ENCODE data around the gene LHX4. TPM values are rescaled to one million over a fixed set of nuclear protein-coding genes. Genes with fewer than 3 reads are reported as not detected.

LHX4 gene
- total RNA-seq, 3 donors from 2014 or later = not detected

DNA sequence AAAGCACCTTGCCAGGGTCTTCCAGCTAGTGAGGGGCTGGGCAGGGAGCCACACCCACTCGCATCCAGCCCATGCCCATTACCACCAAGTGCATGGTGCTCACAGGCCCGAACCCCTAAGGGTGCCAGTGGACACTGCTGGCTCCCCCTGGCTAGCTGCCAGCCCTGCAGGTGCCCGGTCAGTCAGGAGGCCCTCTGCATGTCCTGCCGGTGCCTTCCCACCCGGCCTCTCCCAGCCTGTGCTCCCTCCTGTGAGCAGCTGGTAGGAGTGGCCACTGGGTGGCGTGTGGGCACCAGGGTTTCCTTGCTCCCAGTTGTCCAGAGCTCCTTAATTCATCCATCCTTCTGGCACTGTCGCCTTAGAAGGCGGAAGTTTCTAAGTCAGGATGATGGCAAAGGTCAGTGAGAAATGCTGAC lies 42.0 kb upstream of the LHX4 start:
- no peak for DNase-seq (ENCODE audit: low spot score in 2 of 2)
- H3K4me3 ChIP-seq = no peak overlapping the region
- intact Hi-C loops (cut with DNase I; ENCODE audit: low total_unique reads) = no loop called here
- TF ChIP-seq POLR2A (IDR thresholded peaks at IDR 0.05) = no peak
- no peak for TF ChIP-seq POLR2AphosphoS5 (IDR thresholded peaks at IDR 0.05)
- TF ChIP-seq, protein P1, sequence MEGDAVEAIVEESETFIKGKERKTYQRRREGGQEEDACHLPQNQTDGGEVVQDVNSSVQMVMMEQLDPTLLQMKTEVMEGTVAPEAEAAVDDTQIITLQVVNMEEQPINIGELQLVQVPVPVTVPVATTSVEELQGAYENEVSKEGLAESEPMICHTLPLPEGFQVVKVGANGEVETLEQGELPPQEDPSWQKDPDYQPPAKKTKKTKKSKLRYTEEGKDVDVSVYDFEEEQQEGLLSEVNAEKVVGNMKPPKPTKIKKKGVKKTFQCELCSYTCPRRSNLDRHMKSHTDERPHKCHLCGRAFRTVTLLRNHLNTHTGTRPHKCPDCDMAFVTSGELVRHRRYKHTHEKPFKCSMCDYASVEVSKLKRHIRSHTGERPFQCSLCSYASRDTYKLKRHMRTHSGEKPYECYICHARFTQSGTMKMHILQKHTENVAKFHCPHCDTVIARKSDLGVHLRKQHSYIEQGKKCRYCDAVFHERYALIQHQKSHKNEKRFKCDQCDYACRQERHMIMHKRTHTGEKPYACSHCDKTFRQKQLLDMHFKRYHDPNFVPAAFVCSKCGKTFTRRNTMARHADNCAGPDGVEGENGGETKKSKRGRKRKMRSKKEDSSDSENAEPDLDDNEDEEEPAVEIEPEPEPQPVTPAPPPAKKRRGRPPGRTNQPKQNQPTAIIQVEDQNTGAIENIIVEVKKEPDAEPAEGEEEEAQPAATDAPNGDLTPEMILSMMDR (IDR thresholded peaks at IDR 0.05) = peak in 2 of 3 donors; percentile 32 to 52
- H3K4me1 ChIP-seq = no peaks in the 10 kb centered on the region
- no peak overlapping the region for H3K27ac ChIP-seq
- H3K27me3 ChIP-seq = no peaks in the 10 kb centered on the region
- H3K36me3 ChIP-seq = no peaks in the 10 kb centered on the region
- no peaks in the 10 kb centered on the region for H3K9me3 ChIP-seq

DNA sequence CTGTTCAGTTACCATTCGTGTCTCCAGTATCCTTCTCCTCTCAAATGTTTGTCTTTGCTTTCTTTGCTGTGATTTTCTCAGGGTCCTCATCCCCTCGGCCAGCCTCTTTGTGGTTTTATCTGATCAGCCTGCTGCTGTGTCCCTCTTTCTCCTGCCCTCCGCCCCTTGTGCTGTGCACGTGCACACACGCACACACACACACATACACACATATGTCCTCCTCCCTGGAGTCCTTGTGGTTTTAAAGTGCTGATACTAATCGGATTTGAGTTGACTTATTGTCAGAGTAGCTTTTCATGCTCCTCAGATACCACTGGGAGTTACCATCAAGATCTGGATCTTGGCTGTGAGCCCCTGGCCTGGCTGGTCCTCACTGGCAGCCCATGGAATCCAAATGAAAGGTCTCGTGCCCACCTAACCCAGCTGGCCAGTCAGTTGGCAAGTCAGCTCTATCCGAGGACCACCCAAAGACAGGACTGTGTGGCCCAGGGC lies 41.3 kb upstream of the LHX4 start:
- Histone ChIP-seq H3K4me1 (no peaks in the 10 kb centered on the region), H3K27me3 (no peaks in the 10 kb centered on the region), H3K27ac (no peak overlapping the region), H3K4me3 (no peak overlapping the region), H3K9me3 (no peaks in the 10 kb centered on the region), H3K36me3 (no peaks in the 10 kb centered on the region)
- intact Hi-C loops (cut with DNase I; ENCODE audit: low total_unique reads) = no loop called here
- DNase-seq (ENCODE audit: low spot score in 2 of 2) = no peak
- TF ChIP-seq, protein P1 (IDR thresholded peaks at IDR 0.05) = no peak
- no peak for TF ChIP-seq POLR2A (IDR thresholded peaks at IDR 0.05)
- TF ChIP-seq POLR2AphosphoS5 (IDR thresholded peaks at IDR 0.05) = no peak

DNA sequence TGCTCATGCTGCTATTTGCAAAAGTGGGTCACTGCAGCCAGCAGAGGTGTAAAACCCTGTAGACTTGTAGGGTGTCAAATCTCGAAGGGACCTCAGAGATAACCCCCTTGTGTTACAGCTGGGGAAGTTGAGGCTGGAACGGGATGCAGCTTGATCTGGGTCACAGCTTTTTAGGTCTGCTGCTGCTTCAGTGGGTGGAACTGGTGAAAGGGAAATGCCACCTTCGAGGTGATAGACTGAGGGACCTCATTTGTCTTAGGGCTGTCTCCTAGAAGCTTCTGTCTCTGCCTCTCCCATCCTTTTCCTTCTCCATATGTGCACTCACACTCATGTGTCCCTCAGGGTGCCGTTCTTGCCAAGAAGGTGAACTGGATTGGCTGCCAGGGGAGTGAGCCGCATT lies 40.0 kb upstream of the LHX4 start:
- no peak for TF ChIP-seq POLR2AphosphoS5 (IDR thresholded peaks at IDR 0.05)
- no peak for TF ChIP-seq POLR2A (IDR thresholded peaks at IDR 0.05)
- TF ChIP-seq, protein P1 (IDR thresholded peaks at IDR 0.05) = no peak
- Histone ChIP-seq H3K27me3 (no peaks in the 10 kb centered on the region), H3K27ac (no peak overlapping the region), H3K9me3 (no peaks in the 10 kb centered on the region), H3K4me1 (no peaks in the 10 kb centered on the region), H3K36me3 (no peaks in the 10 kb centered on the region), H3K4me3 (no peak overlapping the region)
- DNase-seq (ENCODE audit: low spot score in 2 of 2) = no peak
- intact Hi-C loops (cut with DNase I; ENCODE audit: low total_unique reads) = no loop called here

DNA sequence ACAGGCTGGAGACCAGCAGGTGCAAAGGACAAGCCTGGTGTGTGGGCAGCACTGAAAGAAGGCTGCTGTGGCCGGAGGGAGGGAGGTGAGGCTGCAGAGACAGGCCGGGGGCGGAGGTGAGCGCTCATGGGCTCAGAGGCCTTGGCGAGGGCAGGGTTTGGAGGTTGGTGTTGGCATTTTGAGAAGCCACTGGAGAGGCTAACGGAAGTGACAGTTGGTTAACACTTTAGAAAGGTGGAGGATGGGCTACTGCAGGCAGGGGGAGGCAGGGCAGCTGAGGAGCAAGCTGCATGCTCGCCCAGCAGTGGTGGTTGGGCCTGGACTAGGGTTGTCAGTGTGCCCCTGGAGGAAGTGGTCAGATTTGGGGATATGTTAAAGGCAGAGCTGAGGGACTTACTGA lies 37.9 kb upstream of the LHX4 start:
- no peaks in the 10 kb centered on the region for H3K27me3 ChIP-seq
- H3K9me3 ChIP-seq = no peaks in the 10 kb centered on the region
- H3K4me3 ChIP-seq = no peak overlapping the region
- TF ChIP-seq, protein P1 (IDR thresholded peaks at IDR 0.05) = no peak
- TF ChIP-seq POLR2A (IDR thresholded peaks at IDR 0.05) = no peak
- TF ChIP-seq POLR2AphosphoS5 (IDR thresholded peaks at IDR 0.05) = no peak
- no peak overlapping the region for H3K27ac ChIP-seq
- intact Hi-C loops (cut with DNase I; ENCODE audit: low total_unique reads) = no loop called here
- H3K4me1 ChIP-seq = no peaks in the 10 kb centered on the region
- DNase-seq (ENCODE audit: low spot score in 2 of 2) = no peak
- H3K36me3 ChIP-seq = no peaks in the 10 kb centered on the region

DNA sequence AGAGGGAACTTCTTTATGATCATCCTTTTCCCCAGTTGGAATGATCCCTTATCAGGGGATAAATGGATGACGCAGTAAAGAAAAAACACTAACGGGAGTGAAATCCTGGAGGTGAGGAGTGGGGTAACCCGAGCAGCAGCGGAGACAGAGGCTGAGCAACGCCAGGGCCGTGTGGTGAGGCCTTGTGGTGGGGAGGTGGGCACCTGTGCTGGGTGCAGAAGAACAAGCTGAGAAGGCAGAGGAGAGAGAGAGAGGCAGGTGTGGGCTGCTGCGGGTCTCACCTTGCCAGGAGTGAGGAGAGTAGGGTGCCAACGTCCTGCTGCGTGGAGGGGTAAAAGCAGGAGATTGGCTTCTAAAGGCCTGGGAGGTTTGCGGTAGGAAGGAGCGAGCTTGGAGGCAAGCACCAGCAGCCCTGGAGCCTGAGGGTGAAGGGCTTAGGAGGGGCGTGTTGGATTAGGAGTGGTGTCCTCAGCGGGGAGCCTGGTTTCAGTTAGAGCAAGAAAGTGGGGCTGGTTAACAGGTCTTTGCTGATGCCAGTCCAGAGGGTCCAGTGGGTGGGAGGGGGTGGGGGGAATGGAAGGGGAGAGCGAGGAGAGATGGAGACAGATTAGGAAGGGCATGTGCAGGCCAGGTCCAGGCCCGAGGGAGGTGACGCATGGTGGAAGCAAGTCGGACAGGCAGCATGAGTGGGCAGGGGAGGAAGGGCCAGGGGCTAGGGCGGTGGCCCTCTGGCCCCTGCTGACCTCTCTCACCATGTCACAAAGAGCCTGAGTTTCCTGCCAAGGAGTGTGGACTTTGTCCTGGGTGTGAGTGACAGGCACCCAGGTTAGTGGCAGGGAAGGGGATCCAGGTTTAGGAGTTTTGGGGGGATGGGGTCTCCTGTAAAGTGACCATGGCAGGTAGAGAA lies 36.7 kb upstream of the LHX4 start:
- Histone ChIP-seq H3K27ac (no peak overlapping the region), H3K9me3 (no peaks in the 10 kb centered on the region), H3K4me3 (no peak overlapping the region), H3K27me3 (no peaks in the 10 kb centered on the region), H3K36me3 (no peaks in the 10 kb centered on the region), H3K4me1 (no peaks in the 10 kb centered on the region)
- TF ChIP-seq POLR2AphosphoS5 (IDR thresholded peaks at IDR 0.05) (no peak), POLR2A (IDR thresholded peaks at IDR 0.05) (no peak)
- TF ChIP-seq, protein P1 (IDR thresholded peaks at IDR 0.05) = no peak
- intact Hi-C loops (cut with DNase I; ENCODE audit: low total_unique reads) = no loop called here
- no peak for DNase-seq (ENCODE audit: low spot score in 2 of 2)

All from breast epithelium (tissue), 4 donors.